Measurements from ENCODE around the gene AGAP5. TPM values are rescaled to one million over a fixed set of nuclear protein-coding genes. Genes with fewer than 3 reads are reported as not detected.

The AGAP5 gene
- total and polyA plus RNA-seq, 2 of the 8 experiments (the other 6 are each of a cell fraction or from before 2014, with no cell fraction given) = 5.4 to 6.0 TPM

GRCh38 chr10:73744664-73744975 is 46.7 kb upstream of the AGAP5 start:
- Histone ChIP-seq H4K5ac (ENCODE audit: insufficient read length, low read depth, low read length) (no peak overlapping the region), H4K91ac (replicated peaks; ENCODE audit: insufficient read length, low read length) (no peak overlapping the region), H3K23ac (ENCODE audit: insufficient read length) (no peak overlapping the region), H4K8ac (ENCODE audit: extremely low read depth, insufficient read depth, low read length) (0 out of 2 replicates have a peak overlapping the region, but pooled peaks have one; percentile 22), H3K4me2 (ENCODE audit: insufficient read depth in 1 of 2, low read depth in 2 of 2, low read length in 2 of 2) (peak overlapping the region; percentile 49 to 72), H3K4me1 (replicated peaks in 1 of 4; ENCODE audit: control insufficient read depth in 3 of 4, insufficient read depth in 4 of 4, low read length in 3 of 4) (peaks cover 5 to 20% (median 10%) of the 10 kb centered on the region in 4 experiments; a peak in 6 of 7 replicates), H3K14ac (ENCODE audit: insufficient read length) (no peak overlapping the region), H3K79me1 (ENCODE audit: low read depth, low read length) (peaks cover 8% of the 10 kb centered on the region), H3K56ac (replicated peaks; ENCODE audit: insufficient read length, low read depth, low read length) (no peak overlapping the region), H3K9ac (replicated peaks in 1 of 4; ENCODE audit: extremely low read depth in 1 of 4, low read depth in 3 of 4, low read length in 3 of 4) (peak overlapping the region in 3 of 4 experiments; percentile 69 to 93 (median 87); a peak in 5 of 7 replicates), H3K36me3 (ENCODE audit: control insufficient read depth in 2 of 4, insufficient read depth in 4 of 4, low read length in 3 of 4) (peaks cover 4 to 11% (median 5%) of the 10 kb centered on the region in 4 experiments; a peak in 4 of 8 replicates), H3K18ac (ENCODE audit: extremely low read depth, low read length) (no peak overlapping the region; the same call in 1 of the 2 replicates), H3K27me3 (replicated peaks in 1 of 4; ENCODE audit: control insufficient read depth in 3 of 4, extremely low read depth in 1 of 4, insufficient read depth in 3 of 4, low read length in 3 of 4) (no peaks in the 10 kb centered on the region), H2BK15ac (ENCODE audit: low read length) (0 out of 2 replicates have a peak overlapping the region, but pooled peaks have one; percentile 46), H2AK5ac (ENCODE audit: low read depth, low read length) (no peak overlapping the region), H2BK5ac (ENCODE audit: low read depth, low read length) (peak overlapping the region; percentile 84; the same call in 1 of the 2 replicates), H3K4me3 (ENCODE audit: extremely low read depth in 1 of 4, insufficient read depth in 2 of 4, low read depth in 3 of 4, low read length in 4 of 4) (peak overlapping the region; percentile 69 to 92 (median 82)), H2BK20ac (ENCODE audit: low read length) (no peak overlapping the region), H3K4ac (replicated peaks; ENCODE audit: insufficient read length, low read depth, low read length) (no peak overlapping the region), H3K23me2 (ENCODE audit: low read depth, low read length) (peaks cover 3% of the 10 kb centered on the region; the same call in 1 of the 2 replicates), H2AFZ (ENCODE audit: low read length) (peak overlapping the region; percentile 44; the same call in 1 of the 2 replicates), H2BK120ac (replicated peaks; ENCODE audit: low read depth, low read length) (no peak overlapping the region), H3K9me3 (ENCODE audit: insufficient read depth in 2 of 2, low read depth in 1 of 2, low read length in 1 of 2) (no peaks in the 10 kb centered on the region), H4K20me1 (replicated peaks in 1 of 2; ENCODE audit: control insufficient read depth in 1 of 2, insufficient read depth in 2 of 2, low read length in 2 of 2) (no peaks in the 10 kb centered on the region), H2BK12ac (ENCODE audit: low read depth, low read length) (no peak overlapping the region), H3K27ac (ENCODE audit: low read depth, low read length) (0 out of 2 replicates have a peak overlapping the region, but pooled peaks have one; percentile 17), H3K79me2 (ENCODE audit: control insufficient read depth in 1 of 2, insufficient read depth in 2 of 2, low read length in 2 of 2) (peaks cover 0 to 19% of the 10 kb centered on the region in 2 experiments; a peak in 2 of 4 replicates)
- ChIA-PET CTCF (ENCODE audit: partially characterized antibody) (interaction anchor here (1.0 to 1.3 kb wide), 3 partner anchors 14 to 28 kb away, joined by 4 to 5 read pairs (median 4); a partner anchor contains a TSS), POLR2A (ENCODE audit: partially characterized antibody) (interaction anchor here (1.1 to 7.0 kb wide), 10 partner anchors 9 to 491 kb away, joined by 3 to 124 read pairs (median 5); partner anchors contain the start of gene CHCHD1)
- WGBS, 2 experiments (ENCODE audit: extremely low coverage in 1 of 2, insufficient coverage in 1 of 2, insufficient read length in 1 of 2, insufficient replicate concordance in 2 of 2, low coverage in 1 of 2, low lambda C conversion rate in 2 of 2, missing lambda C conversion rate in 1 of 2) = 3% methylated on average over 10 of the region's 10 CpGs; no CpG with 5 or more reads in 1 of the 2 experiments
- FAIRE-seq (no peak), DNase-seq (ENCODE audit: low read depth in 1 of 2, low spot score in 2 of 2) (no peak)
- TF ChIP-seq CHD2 (IDR thresholded peaks at IDR 0.05; ENCODE audit: low read length) (no peak), CHD1 (IDR thresholded peaks at IDR 0.05; ENCODE audit: low read depth, low read length) (no peak), EZH2 (IDR thresholded peaks at IDR 0.05; ENCODE audit: low read depth, low read length, severe bottlenecking) (no peak), CREB1 (IDR thresholded peaks at IDR 0.05) (no peak), SIN3A (conservative IDR thresholded peaks at IDR 0.05 in 1 of 2, IDR thresholded peaks at IDR 0.05 in 1 of 2; ENCODE audit: low read depth in 1 of 2, low read length in 2 of 2) (peak; percentile 52 to 74; a peak in 3 of 4 replicates), HDAC2 (IDR thresholded peaks at IDR 0.05; ENCODE audit: borderline replicate concordance in 1 of 2, low read depth in 2 of 2, low read length in 2 of 2) (0 out of 4 replicates have a peak, but pooled peaks of 1 of the 2 experiments have one; percentile 83), ASH2L (IDR thresholded peaks at IDR 0.05; ENCODE audit: low read length) (no peak), RNF2 (IDR thresholded peaks at IDR 0.05; ENCODE audit: borderline replicate concordance, low read depth, low read length, missing control alignments, poor library complexity, severe bottlenecking) (no peak)
- TF ChIP-seq, protein P1, sequence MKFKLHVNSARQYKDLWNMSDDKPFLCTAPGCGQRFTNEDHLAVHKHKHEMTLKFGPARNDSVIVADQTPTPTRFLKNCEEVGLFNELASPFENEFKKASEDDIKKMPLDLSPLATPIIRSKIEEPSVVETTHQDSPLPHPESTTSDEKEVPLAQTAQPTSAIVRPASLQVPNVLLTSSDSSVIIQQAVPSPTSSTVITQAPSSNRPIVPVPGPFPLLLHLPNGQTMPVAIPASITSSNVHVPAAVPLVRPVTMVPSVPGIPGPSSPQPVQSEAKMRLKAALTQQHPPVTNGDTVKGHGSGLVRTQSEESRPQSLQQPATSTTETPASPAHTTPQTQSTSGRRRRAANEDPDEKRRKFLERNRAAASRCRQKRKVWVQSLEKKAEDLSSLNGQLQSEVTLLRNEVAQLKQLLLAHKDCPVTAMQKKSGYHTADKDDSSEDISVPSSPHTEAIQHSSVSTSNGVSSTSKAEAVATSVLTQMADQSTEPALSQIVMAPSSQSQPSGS (IDR thresholded peaks at IDR 0.05; ENCODE audit: low read length) = no peak
